AG04449 (cell line): ENCODE measurements around the gene RTN4.
A peak's percentile ranks its signal among the peaks of the same experiment; 100 is the strongest.

ENCODE experiments used
- CTCF ChIA-PET: fragments of 350-600 bp; formaldehyde crosslinking; extraction: SDS; loops from one replicate; lab custom pipeline; 2021; ENCODE audit warnings: antibody characterized with exemption; lab: Yijun Ruan, JAX
- POLR2A ChIA-PET: fragments of 400-600, 350-600 bp; formaldehyde crosslinking; extraction: SDS; loops from one replicate; lab custom pipeline; 2020; ENCODE audit warnings: antibody characterized with exemption, inconsistent platforms; lab: Yijun Ruan, JAX
- DNase-seq: peaks from one replicate; pipeline ENCODE4 v3.0.0-alpha.2; 2010; ENCODE audit warnings: low read depth, low spot score
- H3K4me3 ChIP-seq: 2 replicates; pipeline ENCODE4 v1.5.1; 2011; ENCODE audit warnings: low read depth, mild to moderate bottlenecking, control low read depth, low read length
- TF ChIP-seq, protein P1 (sequence below): IDR thresholded peaks from one replicate; pipeline ENCODE4 v1.5.1; 2011; ENCODE audit warnings: mild to moderate bottlenecking, moderate library complexity, low read length, control low read depth, inconsistent platforms; ENCODE audit not compliant: insufficient read depth; ENCODE audit errors: missing control alignments

Gene RTN4, protein sequence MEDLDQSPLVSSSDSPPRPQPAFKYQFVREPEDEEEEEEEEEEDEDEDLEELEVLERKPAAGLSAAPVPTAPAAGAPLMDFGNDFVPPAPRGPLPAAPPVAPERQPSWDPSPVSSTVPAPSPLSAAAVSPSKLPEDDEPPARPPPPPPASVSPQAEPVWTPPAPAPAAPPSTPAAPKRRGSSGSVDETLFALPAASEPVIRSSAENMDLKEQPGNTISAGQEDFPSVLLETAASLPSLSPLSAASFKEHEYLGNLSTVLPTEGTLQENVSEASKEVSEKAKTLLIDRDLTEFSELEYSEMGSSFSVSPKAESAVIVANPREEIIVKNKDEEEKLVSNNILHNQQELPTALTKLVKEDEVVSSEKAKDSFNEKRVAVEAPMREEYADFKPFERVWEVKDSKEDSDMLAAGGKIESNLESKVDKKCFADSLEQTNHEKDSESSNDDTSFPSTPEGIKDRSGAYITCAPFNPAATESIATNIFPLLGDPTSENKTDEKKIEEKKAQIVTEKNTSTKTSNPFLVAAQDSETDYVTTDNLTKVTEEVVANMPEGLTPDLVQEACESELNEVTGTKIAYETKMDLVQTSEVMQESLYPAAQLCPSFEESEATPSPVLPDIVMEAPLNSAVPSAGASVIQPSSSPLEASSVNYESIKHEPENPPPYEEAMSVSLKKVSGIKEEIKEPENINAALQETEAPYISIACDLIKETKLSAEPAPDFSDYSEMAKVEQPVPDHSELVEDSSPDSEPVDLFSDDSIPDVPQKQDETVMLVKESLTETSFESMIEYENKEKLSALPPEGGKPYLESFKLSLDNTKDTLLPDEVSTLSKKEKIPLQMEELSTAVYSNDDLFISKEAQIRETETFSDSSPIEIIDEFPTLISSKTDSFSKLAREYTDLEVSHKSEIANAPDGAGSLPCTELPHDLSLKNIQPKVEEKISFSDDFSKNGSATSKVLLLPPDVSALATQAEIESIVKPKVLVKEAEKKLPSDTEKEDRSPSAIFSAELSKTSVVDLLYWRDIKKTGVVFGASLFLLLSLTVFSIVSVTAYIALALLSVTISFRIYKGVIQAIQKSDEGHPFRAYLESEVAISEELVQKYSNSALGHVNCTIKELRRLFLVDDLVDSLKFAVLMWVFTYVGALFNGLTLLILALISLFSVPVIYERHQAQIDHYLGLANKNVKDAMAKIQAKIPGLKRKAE

GRCh38 chr2:55050100-55050994, at the start of gene RTN4:
Gene RTN4 (minus strand): TSS chr2:55050451. CDS start chr2:55050300, 151 bp downstream.
- peak; percentile 95 for DNase-seq
- H3K4me3 ChIP-seq: peak within 1 kb of the TSS; percentile 92
- TF ChIP-seq, protein P1, sequence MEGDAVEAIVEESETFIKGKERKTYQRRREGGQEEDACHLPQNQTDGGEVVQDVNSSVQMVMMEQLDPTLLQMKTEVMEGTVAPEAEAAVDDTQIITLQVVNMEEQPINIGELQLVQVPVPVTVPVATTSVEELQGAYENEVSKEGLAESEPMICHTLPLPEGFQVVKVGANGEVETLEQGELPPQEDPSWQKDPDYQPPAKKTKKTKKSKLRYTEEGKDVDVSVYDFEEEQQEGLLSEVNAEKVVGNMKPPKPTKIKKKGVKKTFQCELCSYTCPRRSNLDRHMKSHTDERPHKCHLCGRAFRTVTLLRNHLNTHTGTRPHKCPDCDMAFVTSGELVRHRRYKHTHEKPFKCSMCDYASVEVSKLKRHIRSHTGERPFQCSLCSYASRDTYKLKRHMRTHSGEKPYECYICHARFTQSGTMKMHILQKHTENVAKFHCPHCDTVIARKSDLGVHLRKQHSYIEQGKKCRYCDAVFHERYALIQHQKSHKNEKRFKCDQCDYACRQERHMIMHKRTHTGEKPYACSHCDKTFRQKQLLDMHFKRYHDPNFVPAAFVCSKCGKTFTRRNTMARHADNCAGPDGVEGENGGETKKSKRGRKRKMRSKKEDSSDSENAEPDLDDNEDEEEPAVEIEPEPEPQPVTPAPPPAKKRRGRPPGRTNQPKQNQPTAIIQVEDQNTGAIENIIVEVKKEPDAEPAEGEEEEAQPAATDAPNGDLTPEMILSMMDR: peak; percentile 25
- CTCF ChIA-PET: interaction anchor here (0.9 to 4.6 kb wide), 19 partner anchors 10 to 170 kb away, joined by 3 to 115 read pairs (median 5); no protein-coding TSS in a partner anchor
- POLR2A ChIA-PET: interaction anchor here (0.6 to 4.7 kb wide), 26 partner anchors 10 to 206 kb away, joined by 3 to 84 read pairs (median 5); no protein-coding TSS in a partner anchor

DNA sequence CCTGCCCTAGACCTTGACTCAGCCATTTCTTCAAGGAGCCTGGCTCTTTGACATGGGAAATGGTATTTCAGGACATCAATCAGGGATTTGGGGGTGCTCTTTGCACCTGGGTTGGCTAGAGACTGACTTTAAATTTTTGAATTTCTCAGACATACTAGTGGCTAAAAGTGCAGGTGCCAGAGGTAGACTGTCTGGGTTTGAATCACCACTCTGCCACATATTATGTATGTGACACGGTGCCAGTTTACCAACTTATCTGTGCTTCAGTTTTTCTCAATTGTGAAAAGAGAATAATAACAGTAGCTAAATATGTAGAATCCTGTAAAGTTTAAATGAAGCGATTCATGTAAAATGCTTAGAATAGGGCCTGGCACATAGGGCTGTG, 49.2 kb upstream of the RTN4 start:
- CTCF ChIA-PET: interaction anchor here (2.6 kb wide), 1 partner anchor 69 kb away, joined by 9 read pairs; no protein-coding TSS in a partner anchor
- H3K4me3 ChIP-seq: no peak overlapping the region
- POLR2A ChIA-PET: interaction anchor here (0.7 to 1.6 kb wide), 2 partner anchors 20 to 49 kb away, joined by 3 to 7 read pairs; partner anchors contain the start of gene RTN4
- TF ChIP-seq, protein P1: no peak
- DNase-seq: no peak

GRCh38 chr2:55097461-55098410, 47.5 kb upstream of the RTN4 start:
- no peak overlapping the region for H3K4me3 ChIP-seq
- TF ChIP-seq, protein P1: no peak
- POLR2A ChIA-PET: interaction anchor here (0.6 to 2.6 kb wide), 3 partner anchors 10 to 47 kb away, joined by 3 to 13 read pairs (median 3); partner anchors contain the start of gene RTN4
- DNase-seq: no peak
- CTCF ChIA-PET: interaction anchor here (1.4 to 1.9 kb wide), 3 partner anchors 14 to 66 kb away, joined by 3 to 5 read pairs (median 5); partner anchors contain the start of gene RTN4

DNA sequence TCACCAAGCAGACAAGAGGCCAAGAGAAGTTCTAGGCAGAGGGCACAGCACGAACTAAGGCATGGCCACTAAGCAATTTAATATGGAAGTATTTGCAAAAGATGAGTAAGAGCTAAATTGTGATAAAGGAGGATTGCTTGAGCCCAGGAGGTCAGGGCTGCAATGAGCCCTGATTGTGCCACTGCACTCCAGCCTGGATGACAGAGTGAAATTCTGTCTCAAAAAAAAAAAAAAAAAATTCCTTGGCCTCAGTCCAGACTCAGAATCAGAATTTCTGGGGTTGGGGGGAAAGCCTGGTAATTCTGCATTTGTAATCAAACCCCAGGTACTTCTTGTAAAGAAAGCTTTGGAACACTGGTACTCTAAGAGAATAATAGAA, 46.8 kb upstream of the RTN4 start:
- TF ChIP-seq, protein P1: no peak
- CTCF ChIA-PET: interaction anchor here (1.3 to 1.9 kb wide), 4 partner anchors 15 to 67 kb away, joined by 3 to 5 read pairs (median 4); partner anchors contain the start of gene RTN4

More for the DNA sequence above, 46.8 kb upstream of the RTN4 start:
- no peak overlapping the region for H3K4me3 ChIP-seq
- POLR2A ChIA-PET: interaction anchor here (0.6 to 2.6 kb wide), 3 partner anchors 9 to 46 kb away, joined by 3 to 13 read pairs (median 3); partner anchors contain the start of gene RTN4
- no peak for DNase-seq
